Endothelial cell of umbilical vein (primary cell): Measurements from ENCODE around the gene ZFAND5. TPM values are rescaled to one million over a fixed set of nuclear protein-coding genes. Genes with fewer than 3 reads are reported as not detected.
A peak's percentile ranks its signal among the peaks of the same experiment; 100 is the strongest.

Experiments
- BruUV-seq: library from RNA; stranded (reverse); fragments of 400-500 nt; replicated peaks from 2 replicates; lab custom pipeline; 2021; lab: Mats Ljungman, UMichigan
- CTCF ChIA-PET: fragments of 300-600, 350-600 bp; sonication (Branson Sonifier 250); formaldehyde crosslinking; loops from one replicate; lab custom pipeline; 2021; ENCODE audit warnings: antibody characterized with exemption, inconsistent platforms; lab: Charles Lee
- POLR2A ChIA-PET: fragments of 300-600, 350-600 bp; sonication (Branson Sonifier 250); formaldehyde crosslinking; loops from one replicate; lab custom pipeline; 2021; ENCODE audit warnings: antibody characterized with exemption, inconsistent platforms; lab: Charles Lee
- DNase-seq: peaks from one replicate; pipeline ENCODE4 v3.0.0-alpha.2; 2011; ENCODE audit warnings: low read depth, low spot score
- FAIRE-seq: peaks from 2 replicates; lab custom pipeline; 2011; peaks lifted over from hg19 to GRCh38; lab: Jason Lieb, UNC
- H2AFZ ChIP-seq: 2 replicates; pipeline ENCODE4 v1.6.0; 2012; ENCODE audit warnings: low read depth, low read length, control low read depth, inconsistent platforms
- H3K27ac ChIP-seq: 2 replicates; pipeline ENCODE4 v1.5.1; 2011; ENCODE audit warnings: low read depth, mild to moderate bottlenecking, control low read depth, low read length, moderate library complexity; ENCODE audit not compliant: insufficient read depth
- H3K27me3 ChIP-seq, 2 experiments: 2 replicates each; pipeline versions ENCODE4 v1.6.0 to v1.6.1; 2011; ENCODE audit warnings: low read length in 2 of 2, mixed read lengths in 1 of 2; ENCODE audit not compliant: control insufficient read depth in 2 of 2, insufficient read depth in 2 of 2
- H3K36me3 ChIP-seq, 2 experiments: 2 replicates in 1 of 2; 3 replicates in 1 of 2; pipeline ENCODE4 v1.5.1; 2011; ENCODE audit warnings: low read length in 2 of 2, mild to moderate bottlenecking in 1 of 2, moderate library complexity in 1 of 2; ENCODE audit not compliant: control insufficient read depth in 2 of 2, insufficient read depth in 2 of 2; ENCODE audit errors: extremely low read depth in 1 of 2
- H3K4me1 ChIP-seq: 3 replicates; pipeline ENCODE4 v1.5.1; 2011; ENCODE audit warnings: mild to moderate bottlenecking, low read length; ENCODE audit not compliant: control insufficient read depth, insufficient read depth; ENCODE audit errors: extremely low read depth
- H3K4me2 ChIP-seq: 2 replicates; pipeline ENCODE4 v1.6.1; 2011; ENCODE audit warnings: low read length, control low read depth, mixed read lengths; ENCODE audit not compliant: insufficient read depth
- H3K4me3 ChIP-seq, 3 experiments: fragments of 200-600 bp in 1 of 3; sonication (generic), shearing (Covaris generic) in 1 of 3; replicated peaks in 1 of 3; 2 replicates each; pipeline ENCODE4 v1.5.1; 2011 to 2016; ENCODE audit warnings: control low read depth in 3 of 3, low read length in 3 of 3, mild to moderate bottlenecking in 2 of 3, inconsistent platforms in 1 of 3, low read depth in 1 of 3, moderate library complexity in 1 of 3; ENCODE audit not compliant: insufficient read depth in 1 of 3
- H3K79me2 ChIP-seq: 2 replicates; pipeline ENCODE4 v1.6.0; 2012; ENCODE audit warnings: low read length, inconsistent platforms; ENCODE audit not compliant: control insufficient read depth, insufficient read depth
- H3K9ac ChIP-seq: replicated peaks from 2 replicates; pipeline ENCODE3; 2011; ENCODE audit warnings: low read length, control low read depth; ENCODE audit not compliant: insufficient read depth; ENCODE audit errors: extremely low read depth
- H3K9me1 ChIP-seq: replicated peaks from 3 replicates; pipeline ENCODE4 v1.6.0; 2011; ENCODE audit warnings: mild to moderate bottlenecking, low read length; ENCODE audit not compliant: control insufficient read depth, insufficient read depth; ENCODE audit errors: extremely low read depth
- H3K9me3 ChIP-seq: replicated peaks from 2 replicates; pipeline ENCODE4 v1.5.1; 2012; ENCODE audit warnings: low read length, inconsistent platforms; ENCODE audit not compliant: control insufficient read depth, insufficient read depth
- H4K20me1 ChIP-seq: replicated peaks from 2 replicates; pipeline ENCODE3; 2011; ENCODE audit warnings: mild to moderate bottlenecking, low read length; ENCODE audit not compliant: control insufficient read depth, insufficient read depth; ENCODE audit errors: extremely low read depth
- GATA2 ChIP-seq: IDR thresholded peaks from 2 replicates; pipeline ENCODE4 v1.7.0; 2011; ENCODE audit warnings: low read depth, mild to moderate bottlenecking, moderate library complexity, mixed read lengths, low read length; ENCODE audit not compliant: insufficient read length, insufficient read depth
- POLR2A ChIP-seq: IDR thresholded peaks from 2 replicates; pipeline ENCODE4 v1.6.1; 2012; ENCODE audit warnings: low read depth, mild to moderate bottlenecking, control low read depth, low read length
- POLR2AphosphoS5 ChIP-seq: IDR thresholded peaks from 2 replicates; pipeline ENCODE4 v1.6.1; 2012; ENCODE audit warnings: low read depth, mild to moderate bottlenecking, control low read depth, low read length, moderate library complexity; ENCODE audit not compliant: insufficient read depth
- dilution Hi-C: fragments of 300-500 bp; cut with MboI; formaldehyde crosslinking; loops from one replicate; pipeline ENCODE4 v1.15.0; 2019; ENCODE audit warnings: low sequenced_read_pairs; ENCODE audit not compliant: extremely low pct_ligation_motif_present
- intact Hi-C: fragments of 100-400 bp; cut with micrococcal nuclease; formaldehyde crosslinking; loops from one replicate; pipeline ENCODE4 v1.10.0; 2022
- polyA plus RNA-seq, 4 experiments: library from polyadenylated mRNA; depleted of rRNA in 3 of 4; stranded (reverse) in 3 of 4; unstranded in 1 of 4; fragments of >200 nt; gene quantifications; 2 replicates each; pipeline versions ENCODE4 v1.2.1 to v1.2.3, GENCODE V29; 2011 to 2012; ENCODE audit warnings: missing spikeins in 1 of 4
- total RNA-seq: library from RNA; stranded (reverse); gene quantifications from 2 replicates; pipeline ENCODE4 v1.2.3, GENCODE V29; 2021
- TF ChIP-seq, protein P1 (sequence below), 2 donors: IDR thresholded peaks; 1 replicate in 1 of 2; 2 replicates in 1 of 2; pipeline ENCODE4 v1.5.1; 2011; ENCODE audit warnings: low read length in 2 of 2, mild to moderate bottlenecking in 2 of 2, moderate library complexity in 2 of 2, control low read depth in 1 of 2, inconsistent platforms in 1 of 2, low read depth in 1 of 2; ENCODE audit not compliant: insufficient read depth in 1 of 2; ENCODE audit errors: extremely low read depth in 1 of 2
- TF ChIP-seq, protein P2 (sequence below): IDR thresholded peaks from 2 replicates; pipeline ENCODE4 v1.6.1; 2011; ENCODE audit not compliant: insufficient read depth, insufficient read length

ZFAND5 gene
- total and polyA plus RNA-seq, 2 donors (not counting 3 experiments of a cell fraction or from before 2014, with no cell fraction given): 63.7 to 176 TPM

DNA sequence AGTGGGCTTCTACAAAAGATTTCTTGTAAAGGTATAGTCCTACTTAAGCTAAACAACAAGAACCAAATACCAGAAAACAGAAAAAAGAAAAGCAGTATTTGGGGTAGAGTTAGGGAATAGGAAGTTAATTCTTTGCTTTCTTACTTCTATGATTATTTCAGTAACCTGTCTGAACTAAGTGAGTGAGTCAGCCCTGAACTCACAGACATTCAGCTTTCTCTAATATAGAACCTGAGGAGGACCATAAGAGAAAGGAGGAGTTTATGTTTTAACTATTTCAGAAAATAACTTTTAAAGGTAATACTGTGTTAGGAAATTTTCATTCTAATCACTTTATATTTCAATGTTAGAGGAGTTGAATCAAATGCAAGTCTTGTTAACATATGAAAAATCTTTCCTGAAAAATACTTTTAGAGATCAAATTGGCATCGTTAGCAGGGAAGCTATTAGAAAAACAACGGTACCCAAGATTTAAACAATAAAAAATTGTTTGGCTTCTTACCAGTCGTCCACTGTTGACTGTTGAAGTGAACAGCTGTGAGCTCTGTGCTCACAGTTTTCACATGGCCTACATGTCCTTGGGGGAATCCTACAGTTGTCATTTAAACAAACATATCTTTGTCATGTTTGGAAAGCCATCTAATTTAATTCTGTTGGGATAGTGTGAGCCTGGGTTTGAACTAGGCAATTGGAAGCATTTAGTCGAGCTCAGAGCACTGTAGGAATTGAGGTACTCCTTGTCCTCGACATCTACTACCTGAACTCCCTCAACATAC lies 19.9 kb upstream of the ZFAND5 start:
- Histone ChIP-seq H3K9me1 (no peaks in the 10 kb centered on the region), H2AFZ (peak overlapping the region; percentile 2), H3K36me3 (no peaks in the 10 kb centered on the region), H3K27ac (no peak overlapping the region), H3K9me3 (no peaks in the 10 kb centered on the region), H3K27me3 (no peaks in the 10 kb centered on the region), H3K9ac (no peak overlapping the region), H4K20me1 (no peaks in the 10 kb centered on the region), H3K4me1 (no peaks in the 10 kb centered on the region), H3K4me3 (no peak overlapping the region), H3K79me2 (no peaks in the 10 kb centered on the region), H3K4me2 (no peak overlapping the region)
- intact Hi-C loops (no loop called here), dilution Hi-C loops (no loop called here)
- no peak for FAIRE-seq
- no TSS peak for BruUV-seq
- TF ChIP-seq POLR2AphosphoS5: no peak
- TF ChIP-seq, protein P1, sequence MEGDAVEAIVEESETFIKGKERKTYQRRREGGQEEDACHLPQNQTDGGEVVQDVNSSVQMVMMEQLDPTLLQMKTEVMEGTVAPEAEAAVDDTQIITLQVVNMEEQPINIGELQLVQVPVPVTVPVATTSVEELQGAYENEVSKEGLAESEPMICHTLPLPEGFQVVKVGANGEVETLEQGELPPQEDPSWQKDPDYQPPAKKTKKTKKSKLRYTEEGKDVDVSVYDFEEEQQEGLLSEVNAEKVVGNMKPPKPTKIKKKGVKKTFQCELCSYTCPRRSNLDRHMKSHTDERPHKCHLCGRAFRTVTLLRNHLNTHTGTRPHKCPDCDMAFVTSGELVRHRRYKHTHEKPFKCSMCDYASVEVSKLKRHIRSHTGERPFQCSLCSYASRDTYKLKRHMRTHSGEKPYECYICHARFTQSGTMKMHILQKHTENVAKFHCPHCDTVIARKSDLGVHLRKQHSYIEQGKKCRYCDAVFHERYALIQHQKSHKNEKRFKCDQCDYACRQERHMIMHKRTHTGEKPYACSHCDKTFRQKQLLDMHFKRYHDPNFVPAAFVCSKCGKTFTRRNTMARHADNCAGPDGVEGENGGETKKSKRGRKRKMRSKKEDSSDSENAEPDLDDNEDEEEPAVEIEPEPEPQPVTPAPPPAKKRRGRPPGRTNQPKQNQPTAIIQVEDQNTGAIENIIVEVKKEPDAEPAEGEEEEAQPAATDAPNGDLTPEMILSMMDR (IDR thresholded peaks at IDR 0.05; ENCODE audit: extremely low read depth in 1 of 2, insufficient read depth in 1 of 2, low read depth in 1 of 2, low read length in 2 of 2): no peak
- TF ChIP-seq, protein P2, sequence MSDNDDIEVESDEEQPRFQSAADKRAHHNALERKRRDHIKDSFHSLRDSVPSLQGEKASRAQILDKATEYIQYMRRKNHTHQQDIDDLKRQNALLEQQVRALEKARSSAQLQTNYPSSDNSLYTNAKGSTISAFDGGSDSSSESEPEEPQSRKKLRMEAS: no peak
- no peak for TF ChIP-seq POLR2A
- no peak for TF ChIP-seq GATA2
- no peak for DNase-seq
- POLR2A ChIA-PET: interaction anchor here (2.9 kb wide), 1 partner anchor 20 kb away, joined by 12 read pairs; the partner anchor contains the start of gene ZFAND5
- CTCF ChIA-PET: interaction anchor here (0.9 kb wide), 1 partner anchor 46 kb away, joined by 3 read pairs; no protein-coding TSS in a partner anchor
